ENCODE results near the gene SLC25A15. TPM values are rescaled to one million over a fixed set of nuclear protein-coding genes. Genes with fewer than 3 reads are reported as not detected.

SLC25A15 gene
- total RNA-seq, 1 experiment from 2014 or later: 22.0 TPM

- H3K27me3 ChIP-seq (ENCODE audit: low read length): no peaks in the 10 kb centered on the region
- H3K27ac ChIP-seq (ENCODE audit: low read length): 0 out of 2 replicates have a peak overlapping the region, but pooled peaks have one; percentile 1
- intact Hi-C loops (cut with micrococcal nuclease): no loop called here
- H3K9me2 ChIP-seq (replicated peaks; ENCODE audit: low read length): no peaks in the 10 kb centered on the region
- H3K9ac ChIP-seq (ENCODE audit: low read length): no peak overlapping the region
- CTCF ChIA-PET: no interaction called here
- POLR2A ChIA-PET (ENCODE audit: unreplicated experiment): no interaction called here
- no peak overlapping the region for H2AFZ ChIP-seq (ENCODE audit: low read length)
- no peaks in the 10 kb centered on the region for H3K79me2 ChIP-seq (ENCODE audit: low read length)
- TF ChIP-seq EZH2phosphoT487 (IDR thresholded peaks at IDR 0.05; ENCODE audit: borderline replicate concordance, low read length): no peak
- no peak for TF ChIP-seq CTCF (conservative IDR thresholded peaks at IDR 0.05; ENCODE audit: low read depth, low read length)
- no peak for TF ChIP-seq EZH2 (IDR thresholded peaks at IDR 0.05; ENCODE audit: low read length, unreplicated experiment)
- peaks cover 3% of the 10 kb centered on the region; the same call in 1 of the 2 replicates for H3K4me1 ChIP-seq (ENCODE audit: insufficient read depth, low read length)
- no peaks in the 10 kb centered on the region for H4K20me1 ChIP-seq (ENCODE audit: low read length)
- DNase-seq (peak; percentile 57), ATAC-seq (peak; percentile 80)
- H3K9me3 ChIP-seq (ENCODE audit: low read length): no peaks in the 10 kb centered on the region
- no peaks in the 10 kb centered on the region for H3K36me3 ChIP-seq (ENCODE audit: low read depth, low read length)
- H3F3A ChIP-seq (ENCODE audit: low read length, unreplicated experiment): no peaks in the 10 kb centered on the region
- H3K4me3 ChIP-seq (ENCODE audit: low read length): no peak overlapping the region
- no TSS peak for BruUV-seq (replicated peaks)
- no peak overlapping the region for H3K4me2 ChIP-seq (ENCODE audit: low read length)
These were observed 23.5 kb downstream of the SLC25A15 start for GRCh38 chr13:40812724-40813445.

GRCh38 chr13:40813667-40814454 lies 24.4 kb downstream of the SLC25A15 start:
- ChIA-PET CTCF (interaction anchor here (0.6 to 1.6 kb wide), 2 partner anchors 10 to 36 kb away, joined by 4 read pairs; no protein-coding TSS in a partner anchor), POLR2A (ENCODE audit: unreplicated experiment) (no interaction called here)
- intact Hi-C loops (cut with micrococcal nuclease): loop anchor here (1.0 kb wide), 1 partner anchor 37 kb away; no protein-coding TSS in a partner anchor
- Histone ChIP-seq H3K27ac (ENCODE audit: low read length) (no peak overlapping the region), H3F3A (ENCODE audit: low read length, unreplicated experiment) (no peaks in the 10 kb centered on the region), H3K36me3 (ENCODE audit: low read depth, low read length) (no peaks in the 10 kb centered on the region), H3K4me2 (ENCODE audit: low read length) (no peak overlapping the region), H3K79me2 (ENCODE audit: low read length) (no peaks in the 10 kb centered on the region), H4K20me1 (ENCODE audit: low read length) (no peaks in the 10 kb centered on the region), H3K9me3 (ENCODE audit: low read length) (no peaks in the 10 kb centered on the region), H2AFZ (ENCODE audit: low read length) (no peak overlapping the region), H3K4me1 (ENCODE audit: insufficient read depth, low read length) (peaks cover 3% of the 10 kb centered on the region; the same call in 1 of the 2 replicates), H3K9me2 (replicated peaks; ENCODE audit: low read length) (no peaks in the 10 kb centered on the region), H3K27me3 (ENCODE audit: low read length) (no peaks in the 10 kb centered on the region), H3K4me3 (ENCODE audit: low read length) (no peak overlapping the region), H3K9ac (ENCODE audit: low read length) (no peak overlapping the region)
- BruUV-seq (replicated peaks): no TSS peak
- TF ChIP-seq EZH2 (IDR thresholded peaks at IDR 0.05; ENCODE audit: low read length, unreplicated experiment): no peak
- TF ChIP-seq EZH2phosphoT487 (IDR thresholded peaks at IDR 0.05; ENCODE audit: borderline replicate concordance, low read length): no peak
- peak; percentile 71 for TF ChIP-seq CTCF (conservative IDR thresholded peaks at IDR 0.05; ENCODE audit: low read depth, low read length)
- DNase-seq: peak; percentile 53
- peak; percentile 79 for ATAC-seq
